Measurements from ENCODE around the gene ST7.

DNA sequence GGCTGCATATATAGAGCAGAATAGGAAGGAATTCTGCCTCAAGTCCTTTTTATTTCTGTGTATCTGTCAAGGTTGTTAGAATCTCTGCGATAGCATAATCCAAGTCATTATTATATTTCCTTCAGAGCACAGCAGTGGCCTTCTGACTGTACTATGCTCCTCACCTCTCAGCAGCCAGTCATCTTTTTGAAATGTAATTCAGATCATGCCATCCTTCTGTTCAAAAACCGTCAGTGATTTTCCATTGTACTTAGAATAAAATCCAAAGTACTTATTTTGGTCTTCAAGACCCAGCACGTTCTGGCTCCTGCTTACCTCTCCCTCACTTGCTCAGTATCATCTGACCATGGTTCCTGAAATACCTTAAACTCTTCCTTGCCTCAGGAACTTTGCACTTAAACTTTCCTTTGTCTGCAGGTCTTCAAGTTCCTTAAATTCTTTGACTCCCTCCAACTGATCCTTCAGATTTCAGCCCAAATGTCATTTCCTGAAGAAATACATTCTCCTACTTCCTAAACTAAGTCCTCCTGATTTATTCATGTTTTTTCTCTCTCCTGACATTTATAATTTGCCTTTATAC, 112.4 kb downstream of the ST7 start:
- TF ChIP-seq, protein P1, sequence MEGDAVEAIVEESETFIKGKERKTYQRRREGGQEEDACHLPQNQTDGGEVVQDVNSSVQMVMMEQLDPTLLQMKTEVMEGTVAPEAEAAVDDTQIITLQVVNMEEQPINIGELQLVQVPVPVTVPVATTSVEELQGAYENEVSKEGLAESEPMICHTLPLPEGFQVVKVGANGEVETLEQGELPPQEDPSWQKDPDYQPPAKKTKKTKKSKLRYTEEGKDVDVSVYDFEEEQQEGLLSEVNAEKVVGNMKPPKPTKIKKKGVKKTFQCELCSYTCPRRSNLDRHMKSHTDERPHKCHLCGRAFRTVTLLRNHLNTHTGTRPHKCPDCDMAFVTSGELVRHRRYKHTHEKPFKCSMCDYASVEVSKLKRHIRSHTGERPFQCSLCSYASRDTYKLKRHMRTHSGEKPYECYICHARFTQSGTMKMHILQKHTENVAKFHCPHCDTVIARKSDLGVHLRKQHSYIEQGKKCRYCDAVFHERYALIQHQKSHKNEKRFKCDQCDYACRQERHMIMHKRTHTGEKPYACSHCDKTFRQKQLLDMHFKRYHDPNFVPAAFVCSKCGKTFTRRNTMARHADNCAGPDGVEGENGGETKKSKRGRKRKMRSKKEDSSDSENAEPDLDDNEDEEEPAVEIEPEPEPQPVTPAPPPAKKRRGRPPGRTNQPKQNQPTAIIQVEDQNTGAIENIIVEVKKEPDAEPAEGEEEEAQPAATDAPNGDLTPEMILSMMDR (IDR thresholded peaks at IDR 0.05), result no peak
- no peak for TF ChIP-seq EP300 (IDR thresholded peaks at IDR 0.05)
- no peak for TF ChIP-seq POLR2A (IDR thresholded peaks at IDR 0.05)

All from sigmoid colon (tissue), 4 donors.